Erythroblast (primary cell): ENCODE results near the gene CITED4.

Experiments
- GATA1 ChIP-seq: IDR thresholded peaks from 2 replicates; pipeline ENCODE4 v1.6.1; 2011; ENCODE audit warnings: low read depth, mild to moderate bottlenecking, control low read depth, low read length, moderate library complexity
- POLR2A ChIP-seq: IDR thresholded peaks from 2 replicates; pipeline ENCODE4 v1.6.1; 2011; ENCODE audit warnings: mild to moderate bottlenecking, low read length

DNA sequence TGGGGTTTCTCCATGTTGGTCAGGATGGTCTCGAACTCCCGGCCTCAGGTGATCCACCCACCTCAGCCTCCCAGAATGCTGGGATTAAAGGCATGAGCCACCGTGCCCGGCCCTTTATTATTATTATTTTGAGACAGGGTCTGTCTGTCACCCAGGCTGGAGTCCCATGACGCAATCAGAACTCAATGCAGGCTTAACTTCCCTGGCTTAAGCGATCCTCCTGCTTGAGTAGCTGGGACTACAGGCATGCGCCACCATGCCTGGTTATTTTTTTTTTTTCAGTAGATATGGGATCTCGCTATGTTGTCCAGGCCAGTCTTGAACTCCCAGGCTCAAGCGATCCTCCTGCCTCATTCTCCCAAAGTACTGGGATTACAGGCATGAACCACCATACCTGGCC lies 47.1 kb upstream of the CITED4 start:
- TF ChIP-seq POLR2A (no peak), GATA1 (no peak)
